Cardiac fibroblast (primary cell): ENCODE measurements around the gene DGKA.
"Not testable (repeated sequence)": the region's sequence is repeated elsewhere in the genome, so short reads cannot be mapped to it uniquely, and the experiment has no call there.

Experiments
- DNase-seq, 2 donors: peaks; one replicate each; pipeline versions ENCODE4 v3.0.0 to v3.0.0-alpha.2; 2010; ENCODE audit warnings: low read depth in 2 of 2
- H3K4me3 ChIP-seq, 2 donors: replicated peaks in 1 of 2; 1 replicate in 1 of 2; 2 replicates in 1 of 2; pipeline ENCODE4 v1.5.1; 2011; ENCODE audit warnings: low read depth in 2 of 2, low read length in 2 of 2, mild to moderate bottlenecking in 2 of 2, moderate library complexity in 1 of 2
- TF ChIP-seq, protein P1 (sequence below): IDR thresholded peaks from one replicate; pipeline ENCODE4 v1.5.1; 2011; ENCODE audit warnings: low read depth, mild to moderate bottlenecking, low read length, inconsistent platforms

The DGKA gene

DNA sequence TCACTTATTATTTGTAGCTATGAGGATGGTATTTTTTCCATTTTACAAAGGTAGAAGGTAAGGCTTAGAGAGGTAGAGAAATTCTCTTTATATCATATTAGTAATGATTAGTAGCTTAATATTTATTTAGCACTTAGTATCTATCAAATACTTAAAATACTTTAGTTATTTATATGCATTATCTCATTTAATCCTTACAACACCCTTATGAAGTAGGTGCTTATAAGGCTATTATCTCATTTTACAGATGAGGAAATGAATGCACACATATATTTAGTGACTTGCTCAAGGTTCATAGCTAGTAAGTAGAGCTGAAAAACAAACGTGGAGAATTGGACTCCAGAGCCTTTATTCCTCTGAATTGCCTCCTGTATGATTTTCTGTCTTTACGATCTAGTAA, 53.9 kb downstream of the DGKA start:
- no peak for DNase-seq
- TF ChIP-seq, protein P1, sequence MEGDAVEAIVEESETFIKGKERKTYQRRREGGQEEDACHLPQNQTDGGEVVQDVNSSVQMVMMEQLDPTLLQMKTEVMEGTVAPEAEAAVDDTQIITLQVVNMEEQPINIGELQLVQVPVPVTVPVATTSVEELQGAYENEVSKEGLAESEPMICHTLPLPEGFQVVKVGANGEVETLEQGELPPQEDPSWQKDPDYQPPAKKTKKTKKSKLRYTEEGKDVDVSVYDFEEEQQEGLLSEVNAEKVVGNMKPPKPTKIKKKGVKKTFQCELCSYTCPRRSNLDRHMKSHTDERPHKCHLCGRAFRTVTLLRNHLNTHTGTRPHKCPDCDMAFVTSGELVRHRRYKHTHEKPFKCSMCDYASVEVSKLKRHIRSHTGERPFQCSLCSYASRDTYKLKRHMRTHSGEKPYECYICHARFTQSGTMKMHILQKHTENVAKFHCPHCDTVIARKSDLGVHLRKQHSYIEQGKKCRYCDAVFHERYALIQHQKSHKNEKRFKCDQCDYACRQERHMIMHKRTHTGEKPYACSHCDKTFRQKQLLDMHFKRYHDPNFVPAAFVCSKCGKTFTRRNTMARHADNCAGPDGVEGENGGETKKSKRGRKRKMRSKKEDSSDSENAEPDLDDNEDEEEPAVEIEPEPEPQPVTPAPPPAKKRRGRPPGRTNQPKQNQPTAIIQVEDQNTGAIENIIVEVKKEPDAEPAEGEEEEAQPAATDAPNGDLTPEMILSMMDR = no peak
- H3K4me3 ChIP-seq = no peak overlapping the region

DNA sequence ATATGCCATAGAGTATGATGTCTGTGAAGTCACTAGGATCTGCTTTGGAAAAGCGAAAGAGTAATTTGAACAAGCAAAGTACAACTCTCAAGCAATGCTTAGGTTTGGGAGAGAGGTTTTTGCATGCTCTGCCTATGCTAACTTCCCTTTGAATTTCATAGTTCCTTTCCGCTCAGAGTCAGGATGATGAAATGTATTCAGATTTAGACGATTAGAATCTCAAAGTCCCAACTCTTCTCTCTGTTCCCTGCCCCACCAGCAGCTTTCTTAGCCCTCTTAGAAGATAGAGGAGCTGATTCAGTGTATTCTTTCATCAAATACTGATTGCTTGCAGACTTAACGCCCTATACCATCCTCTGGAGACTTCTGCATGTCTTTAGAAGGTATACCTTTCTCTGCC, 54.4 kb downstream of the DGKA start:
- TF ChIP-seq, protein P1 = no peak
- no peak for DNase-seq
- H3K4me3 ChIP-seq = no peak overlapping the region

DNA sequence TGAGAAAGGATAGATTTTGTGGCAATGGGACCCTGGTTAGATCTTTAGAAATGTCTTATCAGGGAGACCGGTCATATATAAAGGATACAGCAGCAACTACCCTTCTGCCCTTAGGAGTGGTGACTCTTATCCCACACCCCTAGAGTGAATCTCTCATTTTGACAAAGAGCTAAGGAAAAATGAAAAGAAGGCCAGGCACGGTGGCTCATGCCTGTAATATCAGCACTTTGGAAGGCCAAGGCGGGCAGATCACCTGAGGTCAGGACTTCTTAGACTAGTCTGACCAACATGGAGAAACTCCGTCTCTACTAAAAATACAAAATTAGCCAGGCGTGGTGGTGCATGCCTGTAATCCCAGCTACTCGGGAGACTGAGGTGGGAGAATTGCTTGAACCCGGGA, 55.0 kb downstream of the DGKA start:
- not testable (repeated sequence) for H3K4me3 ChIP-seq

DNA sequence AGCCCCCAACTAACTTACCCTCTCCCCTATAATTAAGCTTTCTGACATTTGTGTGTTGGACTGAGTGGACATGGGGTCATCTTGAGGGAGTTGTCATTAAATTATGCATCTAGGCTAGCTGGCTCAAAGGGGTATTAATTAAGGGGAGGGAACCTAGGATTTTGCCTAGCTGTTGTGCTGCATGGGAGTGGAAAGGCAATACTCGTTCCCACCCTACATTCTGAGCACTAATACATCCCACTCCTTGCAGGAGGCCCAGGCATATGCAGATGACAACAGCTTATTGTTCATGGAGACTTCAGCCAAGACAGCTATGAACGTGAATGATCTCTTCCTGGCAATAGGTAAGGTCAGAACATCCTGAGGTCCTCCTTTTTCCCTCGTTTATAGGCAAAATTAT, 60.1 kb downstream of the DGKA start:
- DNase-seq = no peak
- H3K4me3 ChIP-seq = no peak overlapping the region
- TF ChIP-seq, protein P1 = no peak

More for the DNA sequence above, 55.0 kb downstream of the DGKA start:
- not testable (repeated sequence) for DNase-seq

DNA sequence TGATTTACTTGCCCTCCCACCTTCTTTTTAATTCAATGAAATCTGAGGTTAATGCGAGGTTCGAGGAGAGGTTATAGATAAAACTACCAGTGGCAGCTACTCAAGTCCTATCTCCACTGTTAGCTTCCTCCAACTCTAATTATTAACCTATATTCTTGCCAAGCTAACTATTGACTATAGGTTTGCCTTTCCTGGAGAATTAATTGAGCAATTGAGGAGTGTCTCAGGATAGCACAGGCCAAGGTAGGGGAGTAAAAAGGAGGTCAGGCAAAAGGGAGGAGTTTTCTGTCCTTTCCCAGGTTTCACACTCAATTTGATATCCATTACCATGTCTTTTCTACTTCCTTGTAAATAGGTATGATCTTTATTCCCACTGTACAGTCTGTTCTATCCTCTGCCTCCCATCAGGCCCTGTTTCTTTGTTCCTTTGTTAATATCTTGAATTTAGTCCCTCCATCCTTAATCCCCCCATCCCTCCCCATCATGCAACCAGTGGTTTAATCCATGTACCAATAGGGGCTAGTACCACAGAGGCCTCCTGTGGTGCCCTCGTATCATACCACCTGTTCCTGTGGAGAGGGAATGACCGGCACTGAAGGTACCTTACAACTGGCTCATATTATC, 62.4 kb downstream of the DGKA start:
- no peak overlapping the region for H3K4me3 ChIP-seq
- TF ChIP-seq, protein P1 = no peak
- DNase-seq = no peak

DNA sequence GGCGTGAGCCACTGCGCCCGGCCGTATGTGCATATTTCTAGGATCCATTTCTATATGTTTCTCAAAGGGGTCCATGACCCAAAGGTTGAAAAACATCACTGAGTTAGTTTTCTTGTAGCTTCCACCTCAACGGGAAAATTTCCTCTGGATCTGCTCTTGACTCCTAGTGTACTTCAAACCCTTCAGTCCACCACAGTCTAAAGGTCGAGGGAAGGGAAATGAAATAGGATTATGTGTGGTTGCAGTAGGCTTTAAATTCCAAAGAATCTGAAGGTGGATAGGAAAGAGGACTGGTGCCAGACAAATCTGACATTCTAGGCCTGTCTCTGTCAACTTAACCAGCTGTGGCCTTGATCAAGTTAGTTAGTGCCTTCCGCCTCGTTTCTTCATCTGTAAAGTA, 64.4 kb downstream of the DGKA start:
- TF ChIP-seq, protein P1 = no peak
- no peak for DNase-seq
- H3K4me3 ChIP-seq = no peak overlapping the region

DNA sequence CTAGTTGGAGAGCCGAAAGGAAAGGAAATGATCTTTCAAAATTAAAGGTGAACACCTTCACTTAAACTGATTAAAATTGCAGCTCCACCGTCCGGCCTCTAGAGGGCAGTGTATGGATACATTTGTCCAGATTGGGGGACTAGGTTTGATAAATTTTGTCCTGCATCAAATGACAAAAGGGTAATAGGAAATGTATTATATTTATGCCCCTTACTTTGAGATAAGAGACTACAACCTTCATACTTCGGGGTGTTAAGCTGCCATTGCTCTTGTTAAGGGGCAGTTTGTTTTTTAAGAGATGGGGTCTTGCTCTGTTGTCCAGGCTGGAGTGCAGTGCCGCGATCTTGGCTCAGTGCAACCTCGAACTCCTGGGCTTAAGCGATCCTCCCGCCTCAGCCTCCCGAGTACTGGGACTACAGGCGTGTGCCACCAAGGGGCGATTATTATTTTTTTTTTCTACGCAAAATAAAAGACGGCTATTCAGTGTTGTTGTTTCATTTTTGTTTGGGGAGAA, 65.3 kb downstream of the DGKA start:
- peak; percentile 77 to 78 for DNase-seq
- TF ChIP-seq, protein P1 = peak; percentile 72
- H3K4me3 ChIP-seq = peak overlapping the region; percentile 59 to 83
